GM19455 (cell line): ENCODE results near the gene SUV39H1.

ENCODE experiments used
- ATAC-seq: cut with Tn5 transposase; IDR thresholded peaks from one replicate; pipeline ENCODE4 v1.9.1; 2021; ENCODE audit not compliant: unreplicated experiment

The SUV39H1 gene

GRCh38 chrX:48754238-48754637 lies 57.7 kb downstream of the SUV39H1 start:
- no peak for ATAC-seq
